ENCODE data around the gene NLRP7.
A peak's percentile ranks its signal among the peaks of the same experiment; 100 is the strongest.
"Not testable (repeated sequence)": the region's sequence is repeated elsewhere in the genome, so short reads cannot be mapped to it uniquely, and the experiment has no call there.

Gene NLRP7

DNA sequence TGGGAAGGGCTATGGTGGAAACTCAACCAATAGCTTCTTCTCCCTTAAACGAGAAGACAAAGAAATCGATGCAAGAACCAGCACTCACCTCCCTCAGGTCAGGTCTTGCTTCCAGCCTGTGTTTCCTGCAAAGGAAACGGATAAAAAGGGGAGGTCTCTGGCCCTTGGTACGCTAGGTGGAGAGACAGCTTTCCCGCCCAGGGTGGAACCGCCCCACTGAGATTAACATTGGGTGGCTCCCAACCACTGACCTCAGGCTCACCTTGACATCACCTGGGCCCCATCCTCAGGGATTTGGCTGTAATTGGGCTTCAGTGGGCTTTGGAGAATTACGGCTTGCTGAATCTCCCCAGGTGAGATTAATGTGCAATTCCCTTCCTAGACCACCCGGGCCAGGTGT, at the start of gene NLRP7:
TSS of gene NLRP7 (minus strand) at position 150 of the 400 bp plus-strand sequence.
- DNase-seq: no peak

- no peak for DNase-seq
Observed at GRCh38 chr19:54995561-54995960, 48.2 kb upstream of the NLRP7 start.

- not testable (repeated sequence) for DNase-seq
Observed at GRCh38 chr19:54989531-54989930, 42.2 kb upstream of the NLRP7 start.

GRCh38 chr19:54982562-54982961, 35.2 kb upstream of the NLRP7 start:
- DNase-seq: not testable (repeated sequence)

DNA sequence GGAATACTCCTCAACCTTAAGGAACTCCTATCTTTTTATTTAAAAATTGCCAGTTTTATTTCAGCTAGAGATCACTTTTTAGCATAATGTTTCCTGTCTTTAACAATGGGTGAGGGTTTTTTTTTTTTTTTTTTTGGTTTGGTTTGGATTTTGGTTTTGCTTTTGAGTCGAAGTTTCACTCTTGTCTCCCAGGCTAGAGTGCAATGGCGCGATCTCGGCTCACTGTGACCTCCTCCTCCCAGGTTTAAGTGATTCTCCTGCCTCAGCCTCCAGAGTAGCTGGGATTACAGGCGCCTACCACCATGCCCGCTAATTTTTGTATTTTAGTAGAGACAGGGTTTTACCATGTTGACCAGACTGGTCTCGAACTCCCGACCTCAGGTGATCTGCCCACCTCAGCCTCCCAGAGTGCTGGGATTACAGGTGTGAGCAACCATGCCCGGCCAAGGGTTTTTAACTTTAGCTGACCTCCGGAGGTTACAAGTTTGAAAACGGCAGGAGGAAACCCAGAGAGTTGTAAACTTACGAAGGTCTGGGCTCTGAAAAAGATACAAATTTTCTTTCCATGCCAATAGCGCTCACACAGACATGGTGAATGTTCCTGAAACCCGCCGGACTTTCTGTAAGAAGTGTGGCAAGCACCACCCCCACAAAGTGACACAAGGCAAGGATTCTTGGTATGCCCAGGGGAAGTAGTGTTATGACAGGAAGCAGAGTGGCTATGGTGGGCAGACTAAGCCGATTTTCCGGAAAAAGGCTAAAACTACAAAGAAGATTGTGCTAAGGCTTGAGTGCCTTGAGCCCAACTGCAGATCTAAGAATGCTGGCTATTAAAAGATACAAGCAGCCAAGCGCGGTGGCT, 26.1 kb upstream of the NLRP7 start:
- peak; percentile 90 to 93 for DNase-seq

DNA sequence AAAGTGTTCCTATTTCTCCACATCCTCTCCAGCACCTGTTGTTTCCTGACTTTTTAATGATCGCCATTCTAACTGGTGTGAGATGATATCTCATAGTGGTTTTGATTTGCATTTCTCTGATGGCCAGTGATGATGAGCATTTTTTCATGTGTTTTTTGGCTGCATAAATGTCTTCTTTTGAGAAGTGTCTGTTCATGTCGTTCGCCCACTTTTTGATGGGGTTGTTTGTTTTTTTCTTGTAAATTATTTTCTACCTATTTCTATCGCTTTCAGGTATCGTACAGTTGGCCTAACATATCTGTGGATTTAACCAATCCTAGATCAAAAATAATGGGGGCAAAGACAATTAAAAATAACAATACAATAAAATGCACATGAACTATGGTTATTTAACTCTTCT, 24.1 kb upstream of the NLRP7 start:
- not testable (repeated sequence) for DNase-seq

GRCh38 chr19:54969647-54970046, 22.3 kb upstream of the NLRP7 start:
- DNase-seq: no peak

DNA sequence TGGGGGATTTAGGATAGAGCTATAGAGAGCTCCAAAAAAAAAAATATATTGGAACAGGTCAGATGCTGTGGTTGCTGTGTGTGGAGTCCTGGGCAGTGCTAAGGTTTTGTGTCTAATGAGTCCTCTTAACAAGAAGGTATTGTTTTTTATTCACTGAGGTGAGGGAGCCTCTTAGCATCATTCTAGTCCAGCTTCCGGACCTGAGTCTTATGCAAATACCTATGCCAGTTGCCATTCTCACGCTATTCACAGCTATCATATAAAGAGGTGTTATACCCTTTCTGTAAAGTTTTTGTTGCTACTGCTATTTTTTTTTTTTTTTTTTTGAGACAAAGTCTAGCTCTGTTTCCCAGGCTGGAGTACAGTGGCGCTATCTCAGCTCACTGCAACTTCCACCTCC, 20.3 kb upstream of the NLRP7 start:
- no peak for DNase-seq

GRCh38 chr19:54965055-54965454, 17.7 kb upstream of the NLRP7 start:
- not testable (repeated sequence) for DNase-seq

DNA sequence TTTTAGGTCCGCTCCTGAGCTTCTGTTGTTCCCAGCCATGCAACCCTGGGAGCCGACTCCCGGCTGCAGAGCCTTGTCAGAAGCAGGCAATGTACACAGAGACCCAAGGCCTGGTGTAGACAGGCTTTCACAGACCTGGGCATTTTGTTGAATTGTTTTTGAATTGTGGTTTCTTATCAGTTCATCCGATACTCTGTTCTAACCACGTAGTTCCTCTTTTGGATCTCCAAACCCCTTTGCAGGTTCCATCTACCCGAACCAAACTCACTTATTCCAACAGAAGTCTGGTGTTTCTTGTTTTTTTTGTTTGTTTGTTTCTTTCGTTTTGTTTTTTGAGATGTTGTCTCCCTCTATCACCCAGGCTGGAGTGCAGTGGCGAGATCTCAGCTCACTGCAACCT, 12.5 kb upstream of the NLRP7 start:
- DNase-seq: peak in 1 of 2 donors; percentile 14

DNA sequence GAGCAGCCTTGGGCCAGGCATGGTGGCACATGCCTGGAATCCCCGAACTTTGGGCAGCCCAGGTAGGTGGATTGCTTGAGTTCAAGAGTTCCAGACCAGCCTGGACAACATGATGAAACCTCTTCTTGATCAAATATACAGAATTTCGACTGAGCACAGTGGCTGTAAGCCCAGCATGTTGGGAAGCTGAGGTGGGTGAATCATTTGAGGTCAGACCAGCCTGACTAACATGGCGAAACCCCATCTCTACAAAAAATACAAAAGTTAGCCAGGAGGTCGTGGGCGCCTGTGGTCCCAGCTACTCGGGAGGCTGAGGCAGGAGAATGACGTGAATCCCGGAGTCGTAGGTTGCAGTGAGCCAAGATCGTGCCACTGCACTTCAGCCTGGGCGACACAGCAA, 8.0 kb upstream of the NLRP7 start:
- peak; percentile 42 to 70 for DNase-seq

- not testable (repeated sequence) for DNase-seq
Observed at GRCh38 chr19:54953345-54953713, 6.0 kb upstream of the NLRP7 start.

GRCh38 chr19:54952591-54953344, 5.4 kb upstream of the NLRP7 start:
- peak; percentile 95 to 96 for DNase-seq

DNA sequence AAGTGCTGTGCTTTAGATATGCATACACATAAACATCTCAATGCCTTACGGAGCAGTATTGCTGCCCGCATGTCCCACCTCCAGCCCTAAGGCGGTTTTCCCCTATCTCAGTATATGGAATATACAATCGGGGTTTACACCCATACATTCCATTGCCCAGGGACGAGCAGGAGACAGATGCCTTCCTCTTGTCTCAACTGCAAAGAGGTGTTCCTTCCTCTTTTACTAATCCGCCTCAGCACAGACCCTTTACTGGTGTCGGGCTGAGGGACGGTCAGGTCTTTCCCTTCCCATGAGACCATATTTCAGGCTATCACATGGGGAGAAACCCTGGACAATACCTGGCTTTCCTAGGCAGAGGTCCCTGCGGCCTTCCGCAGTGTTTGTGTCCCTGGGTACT, 3.2 kb upstream of the NLRP7 start:
- not testable (repeated sequence) for DNase-seq

DNA sequence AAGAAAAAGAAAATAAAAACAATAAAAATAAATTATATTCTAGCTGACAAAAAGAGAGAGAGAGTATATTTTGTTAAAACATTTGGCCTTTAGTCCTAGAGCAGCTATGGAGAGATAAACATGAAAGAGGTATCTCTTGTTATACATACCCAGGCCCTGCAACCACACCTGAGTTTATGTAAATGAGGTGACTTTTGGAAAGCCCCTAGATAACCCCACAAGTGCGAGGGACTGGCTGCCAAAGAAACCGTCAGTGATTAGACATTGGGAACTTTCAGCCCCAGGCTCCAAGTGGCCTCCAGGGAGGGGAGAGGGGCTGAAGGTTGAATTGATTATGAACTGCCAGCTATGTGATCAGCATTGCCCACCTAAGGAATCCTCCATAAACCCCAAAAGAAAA, 2.1 kb upstream of the NLRP7 start:
- no peak for DNase-seq

- DNase-seq: not testable (repeated sequence)
Observed at GRCh38 chr19:54943772-54944361, 3.5 kb downstream of the NLRP7 start.

- not testable (repeated sequence) for DNase-seq
Observed at GRCh38 chr19:54939538-54939937, 7.8 kb downstream of the NLRP7 start.

GRCh38 chr19:54938906-54939305, 8.4 kb downstream of the NLRP7 start:
- no peak for DNase-seq

DNA sequence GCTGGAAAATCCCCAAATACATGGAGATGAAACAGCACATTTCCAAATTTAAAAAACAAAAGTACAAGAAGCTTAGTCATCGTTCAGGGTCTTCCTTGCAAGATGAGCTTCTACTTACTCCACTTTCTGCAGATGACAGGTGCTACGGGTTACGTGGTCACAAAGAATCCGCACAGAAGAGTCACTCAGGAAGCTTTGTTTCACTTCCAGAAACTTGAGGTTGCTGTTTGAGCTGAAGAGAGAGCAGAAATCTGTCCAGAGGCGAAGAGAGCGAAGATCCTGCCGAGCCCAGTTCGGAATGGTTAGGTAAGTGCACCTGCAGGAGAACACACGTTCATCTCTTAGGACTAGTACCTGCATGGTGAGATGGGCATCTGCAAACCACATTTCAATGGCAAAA, 9.4 kb downstream of the NLRP7 start:
- DNase-seq: peak in 1 of 2 donors; percentile 10

DNA sequence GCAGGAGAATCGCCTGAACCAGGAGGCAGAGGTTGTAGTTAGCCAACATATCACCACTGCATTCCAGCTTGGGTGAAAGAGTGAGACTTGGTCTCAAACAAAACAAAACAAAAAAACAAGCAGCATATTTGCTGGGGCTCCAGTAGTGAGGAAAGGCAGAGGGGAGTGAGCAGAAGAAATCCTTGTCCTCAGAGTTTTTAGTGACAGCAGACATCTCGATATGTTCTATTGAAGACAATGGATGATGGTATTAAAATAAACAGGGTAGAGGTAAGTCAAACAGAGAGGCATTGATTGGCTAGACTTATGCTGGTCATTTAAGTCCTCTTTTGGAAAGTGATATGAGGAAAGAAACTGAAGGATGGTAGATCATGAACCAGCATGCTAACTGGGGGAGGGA, 19.0 kb downstream of the NLRP7 start:
- DNase-seq: no peak

GRCh38 chr19:54923276-54923675, 24.1 kb downstream of the NLRP7 start:
- no peak for DNase-seq

DNA sequence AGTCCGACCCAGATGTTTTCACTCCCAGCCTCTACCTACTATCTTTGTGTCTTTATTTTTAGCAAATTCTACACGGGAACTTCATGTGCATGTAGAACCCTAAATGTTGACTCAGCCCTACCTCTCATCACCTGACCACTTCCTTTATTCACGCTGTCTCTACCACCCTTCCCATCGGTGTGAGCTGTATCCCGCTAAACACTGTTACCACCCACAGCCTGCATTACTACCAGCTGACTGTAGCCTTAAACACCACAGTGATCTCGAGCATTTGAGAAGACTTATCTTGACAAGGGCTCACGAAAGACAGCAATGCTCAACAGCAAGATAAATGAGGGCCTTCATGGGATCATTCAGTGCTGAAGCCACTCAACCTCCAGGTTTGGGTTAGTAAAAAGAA, 26.2 kb downstream of the NLRP7 start:
- DNase-seq: no peak

Data from inflammatory macrophage treated with lipopolysaccharide for 1 hour (primary cell).